Ascending aorta (tissue), 2 donors: ENCODE data around the gene PRKRA. TPM values are rescaled to one million over a fixed set of nuclear protein-coding genes. Genes with fewer than 3 reads are reported as not detected.
"Not testable (repeated sequence)": the region's sequence is repeated elsewhere in the genome, so short reads cannot be mapped to it uniquely, and the experiment has no call there.

Source experiments
- DNase-seq, 2 donors: peaks; one replicate each; pipeline ENCODE4 v3.0.0-alpha.2; 2019; ENCODE audit warnings: low spot score in 2 of 2
- H3K27ac ChIP-seq, 2 donors: fragments of 200-600 bp; sonication (generic); one replicate each; pipeline ENCODE4 v1.5.1; 2016 to 2017; ENCODE audit warnings: mild to moderate bottlenecking in 1 of 2
- H3K27me3 ChIP-seq: fragments of 200-600 bp; sonication (generic); one replicate; pipeline ENCODE4 v1.5.1; 2017
- H3K36me3 ChIP-seq, 2 donors: fragments of 200-600 bp; sonication (generic); one replicate each; pipeline ENCODE4 v1.5.1; 2016
- H3K4me1 ChIP-seq, 2 donors: fragments of 200-600 bp; sonication (generic); one replicate each; pipeline ENCODE4 v1.5.1; 2016 to 2017; ENCODE audit warnings: mild to moderate bottlenecking in 1 of 2
- H3K4me3 ChIP-seq, 2 donors: fragments of 200-600 bp; sonication (generic); one replicate each; pipeline ENCODE4 v1.5.1; 2016 to 2017; ENCODE audit warnings: mild to moderate bottlenecking in 1 of 2
- H3K9me3 ChIP-seq, 2 donors: fragments of 200-600 bp; sonication (generic); one replicate each; pipeline ENCODE4 v1.5.1; 2016
- CTCF ChIP-seq, 3 experiments: fragments of 200-600 bp in 2 of 3; fragments of 450-650 bp in 1 of 3; sonication (generic) in 2 of 3; IDR thresholded peaks; one replicate each; pipeline ENCODE4 v1.5.1; 2016 to 2019; ENCODE audit warnings: antibody characterized with exemption in 3 of 3, mild to moderate bottlenecking in 1 of 3, moderate library complexity in 1 of 3
- intact Hi-C: fragments of 100-400 bp; cut with DNase I; formaldehyde crosslinking; loops from one replicate; pipeline ENCODE4 v1.15.1; 2023
- total RNA-seq: library from RNA; depleted of rRNA; stranded (reverse); fragments of >200 nt; gene quantifications from one replicate; pipeline ENCODE4 v1.1.0, GENCODE V29; 2016

The PRKRA gene
- total RNA-seq, 1 donor from 2014 or later, result 75.5 TPM

- intact Hi-C loops, result no loop called here
- H3K36me3 ChIP-seq, result peaks cover 41 to 43% of the 10 kb centered on the region in 2 donors
- H3K27me3 ChIP-seq, result no peaks in the 10 kb centered on the region
- H3K4me3 ChIP-seq, result no peak overlapping the region
- no peak for DNase-seq
- TF ChIP-seq CTCF (IDR thresholded peaks at IDR 0.05), result no peak
- H3K4me1 ChIP-seq, result no peaks in the 10 kb centered on the region
- no peak overlapping the region for H3K27ac ChIP-seq
- H3K9me3 ChIP-seq, result no peaks in the 10 kb centered on the region
These were observed 23.5 kb downstream of the PRKRA start for GRCh38 chr2:178427458-178427857.

DNA sequence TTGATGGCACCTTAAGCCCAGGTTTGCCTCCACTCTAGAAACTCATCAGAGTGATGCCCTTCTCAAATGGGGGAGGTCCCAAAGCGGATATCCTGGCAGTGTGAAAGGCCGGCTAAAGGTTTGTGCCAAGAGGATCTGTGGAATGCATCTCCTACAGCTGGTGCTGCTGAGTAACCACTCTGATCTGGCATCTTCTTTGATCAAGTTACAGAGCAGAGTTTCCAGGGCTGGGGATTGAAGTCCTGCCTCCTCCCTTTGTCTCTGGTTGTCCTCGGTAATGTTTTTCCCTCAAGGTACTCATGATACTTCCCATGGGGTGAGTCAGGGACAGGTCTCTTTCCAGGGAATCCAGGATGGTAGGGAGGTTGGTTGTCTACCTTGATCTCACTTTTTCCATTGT, 24.6 kb downstream of the PRKRA start:
- Histone ChIP-seq H3K4me3 (no peak overlapping the region), H3K27me3 (no peaks in the 10 kb centered on the region), H3K36me3 (peaks cover 33% of the 10 kb centered on the region in 2 donors), H3K9me3 (no peaks in the 10 kb centered on the region), H3K4me1 (no peaks in the 10 kb centered on the region), H3K27ac (no peak overlapping the region)
- intact Hi-C loops, result no loop called here
- TF ChIP-seq CTCF (IDR thresholded peaks at IDR 0.05), result no peak
- no peak for DNase-seq

DNA sequence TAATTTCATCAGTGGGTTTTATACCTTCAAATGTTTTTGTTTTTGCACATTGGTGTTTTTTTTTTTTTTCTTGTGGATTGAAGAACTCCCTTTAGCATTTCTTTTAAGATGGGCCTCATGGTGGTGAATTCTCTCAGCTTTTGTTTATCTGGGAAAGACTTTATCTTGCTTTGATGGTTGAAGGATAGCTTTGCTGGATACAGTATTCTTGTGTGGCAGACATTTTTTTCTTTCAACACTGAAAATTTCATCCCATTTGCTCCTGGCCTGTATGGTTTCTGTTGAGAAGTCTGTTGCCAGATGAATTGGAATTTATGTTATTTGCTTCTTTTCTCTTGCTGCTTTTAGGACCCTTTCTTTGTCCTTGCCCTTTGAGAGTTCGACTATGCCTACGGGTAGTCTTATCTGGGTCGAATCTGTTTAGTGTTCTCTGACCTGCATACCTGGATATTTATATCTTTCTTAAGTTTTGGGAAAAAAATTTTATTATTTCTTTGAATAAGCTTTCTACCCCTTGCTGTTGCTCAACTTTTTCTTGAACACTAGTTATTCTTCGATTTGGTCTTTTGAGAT, 25.6 kb downstream of the PRKRA start:
- H3K36me3 ChIP-seq, result peaks cover 28 to 30% of the 10 kb centered on the region in 2 donors
- no peak for DNase-seq
- no peak overlapping the region for H3K27ac ChIP-seq
- no peak overlapping the region for H3K4me3 ChIP-seq
- intact Hi-C loops, result no loop called here
- no peaks in the 10 kb centered on the region for H3K27me3 ChIP-seq
- no peaks in the 10 kb centered on the region for H3K9me3 ChIP-seq
- H3K4me1 ChIP-seq, result no peaks in the 10 kb centered on the region
- TF ChIP-seq CTCF (IDR thresholded peaks at IDR 0.05), result no peak

DNA sequence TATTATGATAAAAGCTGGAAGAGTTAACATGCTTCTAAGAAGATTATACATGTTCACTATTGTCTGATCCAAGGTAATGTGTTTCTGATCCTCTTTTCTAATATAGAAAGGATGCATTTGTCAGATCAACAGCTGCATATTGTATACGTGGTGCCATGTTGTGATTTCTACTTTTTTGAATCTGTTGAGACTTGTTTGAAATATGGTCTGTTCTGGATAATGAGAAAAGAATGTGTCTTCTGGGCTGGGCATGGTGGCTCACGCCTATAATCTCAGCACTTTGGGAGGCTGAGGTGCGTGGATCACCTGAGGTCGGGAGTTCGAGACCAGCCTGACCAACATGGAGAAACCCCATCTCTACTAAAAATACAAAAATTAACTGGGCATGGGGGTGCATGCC, 27.2 kb downstream of the PRKRA start:
- intact Hi-C loops, H3K4me3 ChIP-seq, H3K4me1 ChIP-seq, DNase-seq, H3K9me3 ChIP-seq, H3K27ac ChIP-seq, H3K27me3 ChIP-seq: not testable (repeated sequence)
- peaks cover 14 to 16% of the 10 kb centered on the region in 2 donors for H3K36me3 ChIP-seq

GRCh38 chr2:178422097-178422496, 28.9 kb downstream of the PRKRA start:
- H3K27me3 ChIP-seq, result no peaks in the 10 kb centered on the region
- no peak for DNase-seq
- H3K4me1 ChIP-seq, result no peaks in the 10 kb centered on the region
- intact Hi-C loops, result no loop called here
- no peak for TF ChIP-seq CTCF (IDR thresholded peaks at IDR 0.05)
- H3K4me3 ChIP-seq, result no peak overlapping the region
- no peaks in the 10 kb centered on the region for H3K9me3 ChIP-seq
- H3K36me3 ChIP-seq, result peaks cover 8 to 11% of the 10 kb centered on the region in 2 donors
- no peak overlapping the region for H3K27ac ChIP-seq

- no peak overlapping the region for H3K4me3 ChIP-seq
- peaks cover 0 to 4% of the 10 kb centered on the region in 2 donors for H3K36me3 ChIP-seq
- no peaks in the 10 kb centered on the region for H3K4me1 ChIP-seq
- H3K27me3 ChIP-seq, result no peaks in the 10 kb centered on the region
- H3K27ac ChIP-seq, result no peak overlapping the region
- no peak for TF ChIP-seq CTCF (IDR thresholded peaks at IDR 0.05)
- no peak for DNase-seq
- no peaks in the 10 kb centered on the region for H3K9me3 ChIP-seq
- intact Hi-C loops, result no loop called here
These were observed 30.4 kb downstream of the PRKRA start for GRCh38 chr2:178420463-178420999.
